Heart left ventricle (tissue), 13 donors: Measurements from ENCODE around the gene CCNJ.

Experiments
- POLR2A ChIP-seq, 2 donors: fragments of 450-650 bp; IDR thresholded peaks; one replicate each; pipeline ENCODE4 v1.6.1; 2017; ENCODE audit warnings: antibody characterized with exemption in 2 of 2, mild to moderate bottlenecking in 2 of 2, moderate library complexity in 2 of 2
- TF ChIP-seq, protein P1 (sequence below), 12 donors: fragments of 200-600 bp; sonication (generic) in 4 of 12; IDR thresholded peaks; one replicate each; pipeline versions ENCODE4 v1.5.0 to v1.8.0; 2018 to 2022; ENCODE audit warnings: antibody characterized with exemption in 12 of 12, mild to moderate bottlenecking in 5 of 12
- donor health status: ischemic (EF 13 %, LVEDD 7.1; RV severe dilation, severe dysfunction).
- donor health status: DM: no; HTN: yes; CAD: no.
- donor health status: DM: no; HTN: no; CAD: no.
- donor health status: ischemic (EF 25% LVEDD 6.9; RV normal size, moderate dysfunction).
- donor health status: ischemic (EF 25% LVEDD 5.7; RV mildly dilated, moderate dysfunction).
- donor health status: ischemic (EF 35%, LVEDD 5.7; RV mildly dilated, moderate dysfunction).
- donor health status: nonischemic (EF 11% LVEDD 7.7; RV severe dilation, severe dysfunction).
- donor health status: DM: yes; HTN: yes; CAD: no.
- donor health status: PGD.
- donor health status: ischemic (EF 29% LVEDD 5.4; RV normal size, mild dysfunction).
- donor health status: nonischemic (EF 23%, LVEDD 6.1; RV moderate dilation, normal function).

GRCh38 chr10:95998255-95998784, 45.1 kb upstream of the CCNJ start:
- TF ChIP-seq POLR2A (IDR thresholded peaks at IDR 0.05), result no peak
- TF ChIP-seq, protein P1, sequence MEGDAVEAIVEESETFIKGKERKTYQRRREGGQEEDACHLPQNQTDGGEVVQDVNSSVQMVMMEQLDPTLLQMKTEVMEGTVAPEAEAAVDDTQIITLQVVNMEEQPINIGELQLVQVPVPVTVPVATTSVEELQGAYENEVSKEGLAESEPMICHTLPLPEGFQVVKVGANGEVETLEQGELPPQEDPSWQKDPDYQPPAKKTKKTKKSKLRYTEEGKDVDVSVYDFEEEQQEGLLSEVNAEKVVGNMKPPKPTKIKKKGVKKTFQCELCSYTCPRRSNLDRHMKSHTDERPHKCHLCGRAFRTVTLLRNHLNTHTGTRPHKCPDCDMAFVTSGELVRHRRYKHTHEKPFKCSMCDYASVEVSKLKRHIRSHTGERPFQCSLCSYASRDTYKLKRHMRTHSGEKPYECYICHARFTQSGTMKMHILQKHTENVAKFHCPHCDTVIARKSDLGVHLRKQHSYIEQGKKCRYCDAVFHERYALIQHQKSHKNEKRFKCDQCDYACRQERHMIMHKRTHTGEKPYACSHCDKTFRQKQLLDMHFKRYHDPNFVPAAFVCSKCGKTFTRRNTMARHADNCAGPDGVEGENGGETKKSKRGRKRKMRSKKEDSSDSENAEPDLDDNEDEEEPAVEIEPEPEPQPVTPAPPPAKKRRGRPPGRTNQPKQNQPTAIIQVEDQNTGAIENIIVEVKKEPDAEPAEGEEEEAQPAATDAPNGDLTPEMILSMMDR (IDR thresholded peaks at IDR 0.05), result no peak
